ENCODE measurements around the gene APOBEC3B. TPM values are rescaled to one million over a fixed set of nuclear protein-coding genes. Genes with fewer than 3 reads are reported as not detected.
A peak's percentile ranks its signal among the peaks of the same experiment; 100 is the strongest.

APOBEC3B gene
- total and polyA plus RNA-seq, 2 of the 8 experiments (the other 6 are each of a cell fraction or from before 2014, with no cell fraction given) = 14.2 to 74.9 TPM

DNA sequence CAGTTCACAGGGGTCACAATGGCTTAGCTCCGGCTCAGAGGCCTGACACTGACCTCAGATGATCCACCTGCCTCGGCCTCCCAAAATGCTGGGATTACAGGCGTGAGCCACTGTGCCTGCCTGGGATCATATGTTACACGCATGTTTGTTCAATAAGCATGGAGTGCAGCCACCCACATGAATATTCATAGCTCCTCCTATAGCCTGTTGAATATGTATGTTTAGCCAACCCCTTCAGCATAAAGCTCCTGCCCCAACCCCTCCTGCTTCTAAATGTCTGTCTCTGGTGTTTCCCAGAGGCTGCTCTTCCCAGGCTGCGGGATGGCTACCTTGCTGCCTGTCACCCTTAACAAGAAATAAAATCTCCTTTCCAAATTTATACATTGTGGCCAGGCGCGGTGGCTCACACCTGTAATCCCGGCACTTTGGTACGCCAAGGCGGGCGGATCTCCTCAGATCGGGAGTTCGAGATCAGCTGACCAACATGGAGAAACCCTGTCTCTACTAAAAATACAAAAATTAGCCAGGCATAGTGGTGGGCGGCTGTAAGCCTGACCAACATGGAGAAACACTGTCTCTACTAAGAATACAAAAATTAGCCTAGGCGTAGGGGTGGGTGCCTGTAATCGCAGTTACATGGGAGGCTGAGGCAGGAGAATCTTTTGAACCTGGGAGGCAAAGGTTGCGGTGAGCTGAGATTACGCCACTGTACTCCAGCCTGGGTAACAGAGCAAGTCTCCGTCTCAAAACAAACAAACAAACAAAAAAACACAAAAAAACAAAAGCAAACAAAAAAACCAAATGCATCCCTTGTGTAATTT, 57.4 kb downstream of the APOBEC3B start:
- no peak overlapping the region for H3K14ac ChIP-seq (ENCODE audit: insufficient read length)
- 0 out of 2 replicates have a peak overlapping the region, but pooled peaks have one; percentile 20 for H2BK12ac ChIP-seq (ENCODE audit: low read depth, low read length)
- H3K27me3 ChIP-seq (replicated peaks in 1 of 4; ENCODE audit: control insufficient read depth in 3 of 4, extremely low read depth in 1 of 4, insufficient read depth in 3 of 4, low read length in 3 of 4) = no peaks in the 10 kb centered on the region
- H4K8ac ChIP-seq (ENCODE audit: extremely low read depth, insufficient read depth, low read length) = no peak overlapping the region
- H3K79me1 ChIP-seq (ENCODE audit: low read depth, low read length) = no peaks in the 10 kb centered on the region
- H3K23ac ChIP-seq (ENCODE audit: insufficient read length) = no peak overlapping the region
- H4K20me1 ChIP-seq (replicated peaks in 1 of 2; ENCODE audit: control insufficient read depth in 1 of 2, insufficient read depth in 2 of 2, low read length in 2 of 2) = no peaks in the 10 kb centered on the region
- CTCF ChIA-PET (ENCODE audit: partially characterized antibody) = interaction anchor here (0.8 to 1.6 kb wide), 4 partner anchors 12 to 260 kb away, joined by 3 read pairs; no protein-coding TSS in a partner anchor
- no peak overlapping the region for H2AFZ ChIP-seq (ENCODE audit: low read length)
- no peaks in the 10 kb centered on the region for H3K36me3 ChIP-seq (ENCODE audit: control insufficient read depth in 2 of 4, insufficient read depth in 4 of 4, low read length in 3 of 4)
- H2BK120ac ChIP-seq (replicated peaks; ENCODE audit: low read depth, low read length) = no peak overlapping the region
- H3K27ac ChIP-seq (ENCODE audit: low read depth, low read length) = no peak overlapping the region
- peak overlapping the region; percentile 58 to 63 for H3K4me2 ChIP-seq (ENCODE audit: insufficient read depth in 1 of 2, low read depth in 2 of 2, low read length in 2 of 2)
- POLR2A ChIA-PET (ENCODE audit: partially characterized antibody) = interaction anchor here (0.7 to 2.5 kb wide), 9 partner anchors 11 to 279 kb away, joined by 3 to 7 read pairs (median 3); partner anchors contain the start of gene APOBEC3D
- no peaks in the 10 kb centered on the region for H3K79me2 ChIP-seq (ENCODE audit: control insufficient read depth in 1 of 2, insufficient read depth in 2 of 2, low read length in 2 of 2)
- FAIRE-seq = no peak
- H2BK20ac ChIP-seq (ENCODE audit: low read length) = no peak overlapping the region
- peak overlapping the region; percentile 71; the same call in 1 of the 2 replicates for H2BK5ac ChIP-seq (ENCODE audit: low read depth, low read length)
- no peak overlapping the region for H3K56ac ChIP-seq (replicated peaks; ENCODE audit: insufficient read length, low read depth, low read length)
- no peak overlapping the region for H3K4ac ChIP-seq (replicated peaks; ENCODE audit: insufficient read length, low read depth, low read length)
- peak overlapping the region in 1 of 4 experiments; percentile 54; a peak in 2 of 8 replicates for H3K4me3 ChIP-seq (ENCODE audit: extremely low read depth in 1 of 4, insufficient read depth in 2 of 4, low read depth in 3 of 4, low read length in 4 of 4)
- H3K18ac ChIP-seq (ENCODE audit: extremely low read depth, low read length) = peak overlapping the region; percentile 83
- H4K5ac ChIP-seq (ENCODE audit: insufficient read length, low read depth, low read length) = peak overlapping the region; percentile 88
- H3K4me1 ChIP-seq (replicated peaks in 1 of 4; ENCODE audit: control insufficient read depth in 3 of 4, insufficient read depth in 4 of 4, low read length in 3 of 4) = peaks cover 3 to 15% (median 10%) of the 10 kb centered on the region in 4 experiments
- H3K9ac ChIP-seq (replicated peaks in 1 of 4; ENCODE audit: extremely low read depth in 1 of 4, low read depth in 3 of 4, low read length in 3 of 4) = no peak overlapping the region
- H2AK5ac ChIP-seq (ENCODE audit: low read depth, low read length) = no peak overlapping the region
- H3K23me2 ChIP-seq (ENCODE audit: low read depth, low read length) = no peaks in the 10 kb centered on the region; the same call in 1 of the 2 replicates
- H4K91ac ChIP-seq (replicated peaks; ENCODE audit: insufficient read length, low read length) = no peak overlapping the region
- no peaks in the 10 kb centered on the region for H3K9me3 ChIP-seq (ENCODE audit: insufficient read depth in 2 of 2, low read depth in 1 of 2, low read length in 1 of 2)
- 87% methylated on average over 19 of the region's 19 CpGs; no CpG with 5 or more reads in 1 of the 2 experiments for WGBS, 2 experiments (ENCODE audit: extremely low coverage in 1 of 2, insufficient coverage in 1 of 2, insufficient read length in 1 of 2, insufficient replicate concordance in 2 of 2, low coverage in 1 of 2, low lambda C conversion rate in 2 of 2, missing lambda C conversion rate in 1 of 2)
- DNase-seq (ENCODE audit: low read depth in 1 of 2, low spot score in 2 of 2) = no peak
- no peak overlapping the region; the same call in 1 of the 2 replicates for H2BK15ac ChIP-seq (ENCODE audit: low read length)
- no peak for TF ChIP-seq SIRT6 (IDR thresholded peaks at IDR 0.05; ENCODE audit: low read length)
- TF ChIP-seq BRCA1 (IDR thresholded peaks at IDR 0.05; ENCODE audit: low read depth, low read length) = no peak
- no peak for TF ChIP-seq CREB1 (IDR thresholded peaks at IDR 0.05)
- no peak for TF ChIP-seq RNF2 (IDR thresholded peaks at IDR 0.05; ENCODE audit: borderline replicate concordance, low read depth, low read length, missing control alignments, poor library complexity, severe bottlenecking)
- TF ChIP-seq SAP30 (IDR thresholded peaks at IDR 0.05; ENCODE audit: insufficient read depth, insufficient replicate concordance, low read length) = no peak
- no peak for TF ChIP-seq E2F6 (IDR thresholded peaks at IDR 0.05)
- TF ChIP-seq SP4 (IDR thresholded peaks at IDR 0.05; ENCODE audit: low read length) = no peak
- no peak for TF ChIP-seq TCF12 (IDR thresholded peaks at IDR 0.05; ENCODE audit: low read depth, low read length)
- no peak for TF ChIP-seq KDM1A (IDR thresholded peaks at IDR 0.05; ENCODE audit: borderline replicate concordance, low read length)
- TF ChIP-seq CBX8 (IDR thresholded peaks at IDR 0.05; ENCODE audit: borderline replicate concordance, low read depth, low read length) = no peak
